Measurements from ENCODE around the gene TCF25. TPM values are rescaled to one million over a fixed set of nuclear protein-coding genes. Genes with fewer than 3 reads are reported as not detected.

Gene TCF25
- total RNA-seq, 1 donor from 2014 or later = 194 TPM

Other genes with a start within 250 kb of the TCF25 start
- gene CHMP1A, start 215.9 kb upstream of the TCF25 start, total RNA-seq = 83.7 and 84.3 TPM in 2 replicates
- 14.6 and 17.2 TPM in 2 replicates for gene SPATA33, start 215.8 kb upstream of the TCF25 start, total RNA-seq
- gene CDK10, start 186.9 kb upstream of the TCF25 start, total RNA-seq = 104 and 108 TPM in 2 replicates
- 12.8 and 13.2 TPM in 2 replicates for gene SPATA2L, start 171.9 kb upstream of the TCF25 start, total RNA-seq
- gene VPS9D1, start 152.7 kb upstream of the TCF25 start, total RNA-seq = 3.6 and 3.9 TPM in 2 replicates
- gene ZNF276, start 152.1 kb upstream of the TCF25 start, total RNA-seq = 32.9 and 33.3 TPM in 2 replicates
- gene FANCA, start 56.9 kb upstream of the TCF25 start, total RNA-seq = 226 and 237 TPM in 2 replicates
- 1.9 and 2.0 TPM in 2 replicates for gene SPIRE2, start 45.1 kb upstream of the TCF25 start, total RNA-seq
- gene MC1R, start 45.3 kb downstream of the TCF25 start, total RNA-seq = 4.6 and 5.9 TPM in 2 replicates
- 2.2 and 2.6 TPM in 2 replicates for gene TUBB3, start 49.8 kb downstream of the TCF25 start, total RNA-seq
- 39.0 and 42.2 TPM in 2 replicates for gene DEF8, start 75.2 kb downstream of the TCF25 start, total RNA-seq
- 0.38 TPM in 1 of 2 replicates, not detected in the other for gene DBNDD1, start 145.9 kb downstream of the TCF25 start, total RNA-seq
- gene PRDM7, start 203.7 kb downstream of the TCF25 start, total RNA-seq = not detected in 2 replicates

All from activated CD4-positive, alpha-beta T cell treated with anti-CD3 and anti-CD28 coated beads, Interleukin-2, amount 10 ng/mL, durations not matched to agents 24 days and 14 days (primary cell).